CD4-positive, alpha-beta T cell (primary cell): ENCODE measurements around the gene DVL2. TPM values are rescaled to one million over a fixed set of nuclear protein-coding genes. Genes with fewer than 3 reads are reported as not detected.
A peak's percentile ranks its signal among the peaks of the same experiment; 100 is the strongest.

ENCODE experiments used
- ATAC-seq: fragments of 200-7000 bp; cut with Tn5 transposase; one replicate; pipeline ENCODE4 v1.10.0; 2022; ENCODE audit warnings: mild to moderate bottlenecking; ENCODE audit not compliant: poor library complexity
- CTCF ChIA-PET: fragments of 350-600 bp; sonication (Branson Sonifier 250); formaldehyde crosslinking; loops from one replicate; lab custom pipeline; 2021; ENCODE audit warnings: antibody characterized with exemption, inconsistent platforms; lab: Charles Lee
- POLR2A ChIA-PET: fragments of 350-600 bp; sonication (Branson Sonifier 250); formaldehyde crosslinking; loops from one replicate; lab custom pipeline; 2021; ENCODE audit warnings: antibody characterized with exemption, inconsistent platforms; lab: Charles Lee
- DNase-seq, 14 experiments: peaks; one replicate each; pipeline ENCODE4 v3.0.0-alpha.2; 2013 to 2020; ENCODE audit warnings: mixed read lengths in 2 of 14
- H3K27ac ChIP-seq, 2 donors: one replicate each; pipeline versions ENCODE4 v1.5.1 to v1.7.0; 2013; ENCODE audit warnings: low read length in 2 of 2, low read depth in 1 of 2, mild to moderate bottlenecking in 1 of 2
- H3K27me3 ChIP-seq, 2 experiments: 1 replicate in 1 of 2; 2 replicates in 1 of 2; pipeline versions ENCODE4 v1.6.1 to v1.7.0; 2013; ENCODE audit warnings: low read length in 2 of 2, control low read depth in 1 of 2, mild to moderate bottlenecking in 1 of 2, moderate library complexity in 1 of 2; ENCODE audit not compliant: insufficient read depth in 2 of 2, control insufficient read depth in 1 of 2
- H3K36me3 ChIP-seq: one replicate; pipeline ENCODE4 v1.6.1; 2013; ENCODE audit warnings: low read length, control low read depth; ENCODE audit not compliant: insufficient read depth
- H3K4me1 ChIP-seq: one replicate; pipeline ENCODE4 v1.6.1; 2013; ENCODE audit warnings: low read length, control low read depth; ENCODE audit not compliant: insufficient read depth
- H3K4me3 ChIP-seq: one replicate; pipeline ENCODE4 v1.5.1; 2013; ENCODE audit warnings: mild to moderate bottlenecking, low read length, moderate library complexity
- H3K9me3 ChIP-seq, 2 experiments: 1 replicate in 1 of 2; 2 replicates in 1 of 2; pipeline versions ENCODE4 v1.6.1 to v1.7.0; 2013; ENCODE audit warnings: low read length in 2 of 2, mild to moderate bottlenecking in 2 of 2, control low read depth in 1 of 2, moderate library complexity in 1 of 2; ENCODE audit not compliant: control insufficient read depth in 1 of 2, insufficient read depth in 1 of 2
- H3K27ac Mint-ChIP-seq: one replicate; pipeline ENCODE4 v1.8.0; 2020; ENCODE audit warnings: mixed read lengths
- H3K27me3 Mint-ChIP-seq: one replicate; pipeline ENCODE4 v1.8.0; 2021; ENCODE audit warnings: mixed read lengths
- H3K36me3 Mint-ChIP-seq: one replicate; pipeline ENCODE4 v1.8.0; 2021; ENCODE audit warnings: low read depth, mixed read lengths
- H3K4me1 Mint-ChIP-seq: one replicate; pipeline ENCODE4 v1.8.0; 2021; ENCODE audit warnings: low read depth, mixed read lengths
- H3K4me3 Mint-ChIP-seq: one replicate; pipeline ENCODE4 v1.8.0; 2020; ENCODE audit warnings: mild to moderate bottlenecking, mixed read lengths
- H3K9me3 Mint-ChIP-seq: one replicate; pipeline ENCODE4 v1.8.0; 2020; ENCODE audit warnings: mixed read lengths
- intact Hi-C, 2 experiments: fragments of 100-400 bp; cut with DNase I in 1 of 2; cut with micrococcal nuclease in 1 of 2; formaldehyde crosslinking; loops; one replicate each; pipeline versions ENCODE4 v1.15.1 to v1.9.0; 2023 to 2025; cut with DNase I, micrococcal nuclease
- total RNA-seq, 174 experiments: library from RNA in 2 of 174; stranded (reverse) in 2 of 174; gene quantifications; one replicate each; pipeline ENCODE4 v1.2.3 and lab custom pipeline; 2021 to 2026
- TF ChIP-seq, protein P1 (sequence below): fragments of 200-600 bp; IDR thresholded peaks from one replicate; pipeline ENCODE4 v1.8.0; 2022; ENCODE audit warnings: antibody characterized with exemption, mild to moderate bottlenecking

DVL2 gene
- total RNA-seq, 2 experiments from 2014 or later = 40.9 to 41.3 TPM

GRCh38 chr17:7241090-7241733 lies 6.9 kb upstream of the DVL2 start:
- TF ChIP-seq, protein P1, sequence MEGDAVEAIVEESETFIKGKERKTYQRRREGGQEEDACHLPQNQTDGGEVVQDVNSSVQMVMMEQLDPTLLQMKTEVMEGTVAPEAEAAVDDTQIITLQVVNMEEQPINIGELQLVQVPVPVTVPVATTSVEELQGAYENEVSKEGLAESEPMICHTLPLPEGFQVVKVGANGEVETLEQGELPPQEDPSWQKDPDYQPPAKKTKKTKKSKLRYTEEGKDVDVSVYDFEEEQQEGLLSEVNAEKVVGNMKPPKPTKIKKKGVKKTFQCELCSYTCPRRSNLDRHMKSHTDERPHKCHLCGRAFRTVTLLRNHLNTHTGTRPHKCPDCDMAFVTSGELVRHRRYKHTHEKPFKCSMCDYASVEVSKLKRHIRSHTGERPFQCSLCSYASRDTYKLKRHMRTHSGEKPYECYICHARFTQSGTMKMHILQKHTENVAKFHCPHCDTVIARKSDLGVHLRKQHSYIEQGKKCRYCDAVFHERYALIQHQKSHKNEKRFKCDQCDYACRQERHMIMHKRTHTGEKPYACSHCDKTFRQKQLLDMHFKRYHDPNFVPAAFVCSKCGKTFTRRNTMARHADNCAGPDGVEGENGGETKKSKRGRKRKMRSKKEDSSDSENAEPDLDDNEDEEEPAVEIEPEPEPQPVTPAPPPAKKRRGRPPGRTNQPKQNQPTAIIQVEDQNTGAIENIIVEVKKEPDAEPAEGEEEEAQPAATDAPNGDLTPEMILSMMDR = no peak
- Mint-ChIP-seq H3K27ac (peak overlapping the region; percentile 93), H3K4me1 (peaks cover 48% of the 10 kb centered on the region), H3K4me3 (peak overlapping the region; percentile 94), H3K27me3 (peaks cover 4% of the 10 kb centered on the region), H3K9me3 (no peaks in the 10 kb centered on the region), H3K36me3 (peaks cover 74% of the 10 kb centered on the region)
- H3K27me3 ChIP-seq = no peaks in the 10 kb centered on the region
- H3K4me1 ChIP-seq = peaks cover 45% of the 10 kb centered on the region
- no peaks in the 10 kb centered on the region for H3K9me3 ChIP-seq
- intact Hi-C loops = loop anchor here in 1 of 2 experiments (1.0 kb wide), 1 partner anchor 10 kb away; the partner anchor contains the start of gene CTDNEP1
- no peak for ATAC-seq
- ChIA-PET CTCF (interaction anchor here (0.7 to 3.8 kb wide), 4 partner anchors 21 to 195 kb away, joined by 3 to 20 read pairs (median 4); partner anchors contain the start of genes ACADVL and DLG4), POLR2A (interaction anchor here (0.6 to 17.0 kb wide), 10 partner anchors 9 to 362 kb away, joined by 3 to 234 read pairs (median 8); partner anchors contain the start of genes ACADVL, CTDNEP1, DLG4 and ELP5)
- H3K36me3 ChIP-seq = peaks cover 38% of the 10 kb centered on the region
- no peak for DNase-seq
- H3K27ac ChIP-seq = peak overlapping the region; percentile 85 to 97
- peak overlapping the region; percentile 77 for H3K4me3 ChIP-seq

DNA sequence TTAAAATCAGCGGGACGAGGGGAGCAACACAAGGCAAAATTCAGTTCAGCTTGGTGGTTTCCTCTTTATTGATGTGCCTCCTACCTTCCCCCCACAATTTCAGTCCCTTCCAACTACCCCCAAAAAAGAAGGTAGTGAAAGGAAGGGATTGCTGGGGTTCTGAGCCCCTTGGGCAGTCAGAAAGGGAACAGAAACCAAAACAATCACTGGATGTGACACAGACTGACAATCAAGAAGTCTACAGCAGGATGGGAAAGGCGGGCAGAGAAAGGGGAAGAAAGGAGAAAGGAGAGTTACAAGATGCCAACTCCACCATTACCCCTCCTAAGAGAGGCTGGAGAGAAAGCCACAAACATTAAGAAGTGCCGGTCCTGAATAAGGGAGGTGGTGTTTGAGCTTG lies 6.1 kb upstream of the DVL2 start:
- H3K4me1 Mint-ChIP-seq = peaks cover 48% of the 10 kb centered on the region
- Histone ChIP-seq H3K36me3 (peaks cover 40% of the 10 kb centered on the region), H3K9me3 (no peaks in the 10 kb centered on the region), H3K4me3 (peak overlapping the region; percentile 93), H3K27me3 (no peaks in the 10 kb centered on the region), H3K4me1 (peaks cover 53% of the 10 kb centered on the region), H3K27ac (peak overlapping the region; percentile 14 to 85)
- POLR2A ChIA-PET = interaction anchor here (0.6 to 17.0 kb wide), 8 partner anchors 10 to 446 kb away, joined by 3 to 234 read pairs (median 11); partner anchors contain the start of genes ACADVL, ACAP1, CTDNEP1 and DLG4
- peaks cover 4% of the 10 kb centered on the region for H3K27me3 Mint-ChIP-seq
- CTCF ChIA-PET = interaction anchor here (1.2 to 3.8 kb wide), 2 partner anchors 20 to 56 kb away, joined by 5 to 20 read pairs; partner anchors contain the start of genes ACADVL and DLG4
- H3K9me3 Mint-ChIP-seq = no peaks in the 10 kb centered on the region
- H3K36me3 Mint-ChIP-seq = peaks cover 75% of the 10 kb centered on the region
- H3K27ac Mint-ChIP-seq = peak overlapping the region; percentile 93
- H3K4me3 Mint-ChIP-seq = peak overlapping the region; percentile 94
- intact Hi-C loops = no loop called here
- ATAC-seq (no peak), DNase-seq (peak in 2 of 14 experiments; percentile 49 to 51)
- TF ChIP-seq, protein P1 = no peak

DNA sequence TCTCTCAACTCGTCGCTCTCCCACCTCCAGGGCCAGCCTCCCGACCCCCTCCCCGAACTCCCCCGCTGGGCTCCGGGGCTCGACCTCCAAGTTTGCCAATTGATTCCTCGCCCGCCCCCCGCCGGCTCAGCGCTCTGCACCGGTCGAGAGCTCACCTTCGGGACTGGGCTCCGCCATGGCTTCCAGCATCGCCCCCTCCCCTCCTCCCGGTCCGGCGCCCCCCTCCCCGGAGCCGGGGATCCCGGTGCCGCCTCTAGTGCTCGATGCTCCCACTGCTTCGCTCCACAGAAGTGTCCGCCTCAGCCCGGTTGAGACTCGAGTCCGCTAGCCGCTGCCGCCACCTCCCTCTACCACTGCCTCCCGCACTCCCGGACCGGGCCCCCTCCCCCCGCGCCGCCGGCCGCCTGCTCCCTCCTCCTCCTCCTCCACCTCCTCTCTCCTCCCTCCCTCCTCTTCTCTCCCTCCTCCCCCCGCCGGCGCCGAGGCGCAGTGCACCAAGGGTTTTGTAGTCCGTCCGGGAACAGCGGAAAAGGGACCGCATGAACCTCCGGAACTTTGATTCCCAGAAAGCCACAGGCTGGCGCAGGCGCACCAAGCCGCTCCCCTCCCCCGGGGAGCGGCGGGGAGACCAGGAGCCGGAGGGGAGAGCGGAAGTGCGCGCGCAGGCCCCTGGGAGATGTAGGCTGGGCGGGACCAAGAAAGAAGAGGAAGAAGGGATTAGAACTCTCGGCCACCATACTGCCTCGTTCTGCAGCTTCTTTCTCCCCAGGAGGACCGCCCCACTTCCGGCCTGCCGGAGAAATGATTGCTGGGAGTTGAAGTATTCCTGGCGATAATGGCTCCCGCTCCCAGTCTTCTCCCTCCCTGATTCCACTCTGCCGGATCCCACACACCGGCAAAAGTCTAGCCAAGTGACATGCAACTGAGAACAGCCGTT lies 5.0 kb upstream of the DVL2 start, which contains the start of gene PHF23:
TSS of gene PHF23 (minus strand) at position 367 of the 937 bp plus-strand sequence. CDS start at position 189, 178 bp downstream.
- DNase-seq = peak; percentile 92 to 99 (median 97)
- Histone ChIP-seq H3K4me3 (peak within 1 kb of the TSS; percentile 93), H3K9me3 (no peaks in the 10 kb centered on the region), H3K36me3 (peaks cover 40% of the 10 kb centered on the region), H3K27me3 (no peaks in the 10 kb centered on the region), H3K4me1 (peaks cover 63% of the 10 kb centered on the region), H3K27ac (peak within 1 kb of the TSS; percentile 88)
- peaks cover 58% of the 10 kb centered on the region for H3K4me1 Mint-ChIP-seq
- H3K27ac Mint-ChIP-seq = peak within 1 kb of the TSS; percentile 93
- peak within 1 kb of the TSS; percentile 94 for H3K4me3 Mint-ChIP-seq
- TF ChIP-seq, protein P1 = no peak
- ATAC-seq = peak; percentile 66
- intact Hi-C loops = loop anchor here (1.0 to 10.0 kb wide), 2 partner anchors 334 to 605 kb away; no protein-coding TSS in a partner anchor
- H3K36me3 Mint-ChIP-seq = peaks cover 80% of the 10 kb centered on the region
- H3K27me3 Mint-ChIP-seq = peaks cover 4% of the 10 kb centered on the region
- ChIA-PET POLR2A (interaction anchor here (0.8 to 17.0 kb wide), 12 partner anchors 11 to 880 kb away, joined by 3 to 234 read pairs (median 4); partner anchors contain the start of genes ACADVL, ACAP1, CTDNEP1 and DLG4), CTCF (interaction anchor here (0.8 to 1.8 kb wide), 4 partner anchors 18 to 448 kb away, joined by 3 to 5 read pairs (median 5); partner anchors contain the start of gene WRAP53)
- H3K9me3 Mint-ChIP-seq = no peaks in the 10 kb centered on the region
